ENCODE measurements around the gene C6orf132.
A peak's percentile ranks its signal among the peaks of the same experiment; 100 is the strongest.

C6orf132 gene

GRCh38 chr6:42105156-42105648, 37.2 kb downstream of the C6orf132 start:
- Histone ChIP-seq H2AFZ (ENCODE audit: low read length) (peak overlapping the region; percentile 94), H3F3A (ENCODE audit: low read depth) (no peaks in the 10 kb centered on the region), H4K20me1 (ENCODE audit: insufficient read depth, low read length, poor library complexity, severe bottlenecking) (no peaks in the 10 kb centered on the region), H3K4me1 (ENCODE audit: insufficient read depth, low read length, poor library complexity, severe bottlenecking) (peaks cover 15% of the 10 kb centered on the region), H3K4me2 (ENCODE audit: low read depth, low read length, poor library complexity, severe bottlenecking) (peak overlapping the region; percentile 79), H3K9me2 (replicated peaks; ENCODE audit: low read depth, low read length) (no peaks in the 10 kb centered on the region), H3K27me3 (ENCODE audit: insufficient read depth, low read length, poor library complexity, severe bottlenecking) (no peaks in the 10 kb centered on the region), H3K9me3 (ENCODE audit: insufficient read depth, low read depth, low read length) (no peaks in the 10 kb centered on the region), H3K36me3 (ENCODE audit: insufficient read depth, low read length) (no peaks in the 10 kb centered on the region), H3K79me2 (ENCODE audit: insufficient read depth, low read length) (0 out of 2 replicates have a peak, but pooled peaks cover 3% of the 10 kb centered on the region), H3K4me3 (ENCODE audit: low read length, poor library complexity, severe bottlenecking) (peak overlapping the region; percentile 86), H3K9ac (ENCODE audit: low read depth, low read length, poor library complexity, severe bottlenecking) (peak overlapping the region; percentile 87)
- TF ChIP-seq EZH2phosphoT487 (IDR thresholded peaks at IDR 0.05; ENCODE audit: borderline replicate concordance) = no peak
- TF ChIP-seq CTCF (conservative IDR thresholded peaks at IDR 0.05; ENCODE audit: low read length) = peak; percentile 54

GRCh38 chr6:42104804-42105125, 37.7 kb downstream of the C6orf132 start:
- Histone ChIP-seq H3K9me2 (replicated peaks; ENCODE audit: low read depth, low read length) (no peaks in the 10 kb centered on the region), H3K79me2 (ENCODE audit: insufficient read depth, low read length) (0 out of 2 replicates have a peak, but pooled peaks cover 3% of the 10 kb centered on the region), H3K27me3 (ENCODE audit: insufficient read depth, low read length, poor library complexity, severe bottlenecking) (no peaks in the 10 kb centered on the region), H4K20me1 (ENCODE audit: insufficient read depth, low read length, poor library complexity, severe bottlenecking) (no peaks in the 10 kb centered on the region), H3K4me1 (ENCODE audit: insufficient read depth, low read length, poor library complexity, severe bottlenecking) (peaks cover 15% of the 10 kb centered on the region), H2AFZ (ENCODE audit: low read length) (peak overlapping the region; percentile 94), H3K4me3 (ENCODE audit: low read length, poor library complexity, severe bottlenecking) (peak overlapping the region; percentile 86), H3K36me3 (ENCODE audit: insufficient read depth, low read length) (no peaks in the 10 kb centered on the region), H3K4me2 (ENCODE audit: low read depth, low read length, poor library complexity, severe bottlenecking) (peak overlapping the region; percentile 79), H3K9ac (ENCODE audit: low read depth, low read length, poor library complexity, severe bottlenecking) (peak overlapping the region; percentile 87), H3K9me3 (ENCODE audit: insufficient read depth, low read depth, low read length) (no peaks in the 10 kb centered on the region), H3F3A (ENCODE audit: low read depth) (no peaks in the 10 kb centered on the region)
- TF ChIP-seq EZH2phosphoT487 (IDR thresholded peaks at IDR 0.05; ENCODE audit: borderline replicate concordance) (no peak), CTCF (conservative IDR thresholded peaks at IDR 0.05; ENCODE audit: low read length) (no peak)

- Histone ChIP-seq H3K9me3 (ENCODE audit: insufficient read depth, low read depth, low read length) (no peaks in the 10 kb centered on the region), H3K79me2 (ENCODE audit: insufficient read depth, low read length) (0 out of 2 replicates have a peak, but pooled peaks cover 3% of the 10 kb centered on the region), H3K9ac (ENCODE audit: low read depth, low read length, poor library complexity, severe bottlenecking) (peak overlapping the region; percentile 87), H4K20me1 (ENCODE audit: insufficient read depth, low read length, poor library complexity, severe bottlenecking) (no peaks in the 10 kb centered on the region), H3K36me3 (ENCODE audit: insufficient read depth, low read length) (no peaks in the 10 kb centered on the region), H3K9me2 (replicated peaks; ENCODE audit: low read depth, low read length) (no peaks in the 10 kb centered on the region), H3F3A (ENCODE audit: low read depth) (no peaks in the 10 kb centered on the region), H3K4me2 (ENCODE audit: low read depth, low read length, poor library complexity, severe bottlenecking) (peak overlapping the region; percentile 79), H3K27me3 (ENCODE audit: insufficient read depth, low read length, poor library complexity, severe bottlenecking) (no peaks in the 10 kb centered on the region), H2AFZ (ENCODE audit: low read length) (peak overlapping the region; percentile 94), H3K4me1 (ENCODE audit: insufficient read depth, low read length, poor library complexity, severe bottlenecking) (peaks cover 15% of the 10 kb centered on the region), H3K4me3 (ENCODE audit: low read length, poor library complexity, severe bottlenecking) (peak overlapping the region; percentile 86)
- TF ChIP-seq CTCF (conservative IDR thresholded peaks at IDR 0.05; ENCODE audit: low read length) = peak; percentile 97
- no peak for TF ChIP-seq EZH2phosphoT487 (IDR thresholded peaks at IDR 0.05; ENCODE audit: borderline replicate concordance)
Observed at GRCh38 chr6:42104095-42104803, 38.2 kb downstream of the C6orf132 start.

All from Loucy (cell line).